HL-60 (cell line): Measurements from ENCODE around the gene ASS1.

Source experiments
- GABPA ChIP-seq: IDR thresholded peaks from 2 replicates; pipeline ENCODE4 v1.6.1; 2012; ENCODE audit warnings: low read depth
- POLR2AphosphoS5 ChIP-seq: IDR thresholded peaks from 2 replicates; pipeline ENCODE4 v1.6.1; 2012; ENCODE audit warnings: low read depth
- SPI1 ChIP-seq: IDR thresholded peaks from 2 replicates; pipeline ENCODE4 v1.6.1; 2012; ENCODE audit warnings: low read depth, mild to moderate bottlenecking, borderline replicate concordance
- TF ChIP-seq, protein P1 (sequence below): IDR thresholded peaks from one replicate; pipeline ENCODE4 v1.5.1; 2011; ENCODE audit warnings: low read length, control low read depth, inconsistent platforms; ENCODE audit not compliant: insufficient read depth
- TF ChIP-seq, protein P2 (sequence below): IDR thresholded peaks from 2 replicates; pipeline ENCODE4 v1.6.1; 2012; ENCODE audit warnings: low read depth; ENCODE audit not compliant: insufficient replicate concordance

GRCh38 chr9:130499804-130500263, 55.1 kb downstream of the ASS1 start:
- TF ChIP-seq, protein P1, sequence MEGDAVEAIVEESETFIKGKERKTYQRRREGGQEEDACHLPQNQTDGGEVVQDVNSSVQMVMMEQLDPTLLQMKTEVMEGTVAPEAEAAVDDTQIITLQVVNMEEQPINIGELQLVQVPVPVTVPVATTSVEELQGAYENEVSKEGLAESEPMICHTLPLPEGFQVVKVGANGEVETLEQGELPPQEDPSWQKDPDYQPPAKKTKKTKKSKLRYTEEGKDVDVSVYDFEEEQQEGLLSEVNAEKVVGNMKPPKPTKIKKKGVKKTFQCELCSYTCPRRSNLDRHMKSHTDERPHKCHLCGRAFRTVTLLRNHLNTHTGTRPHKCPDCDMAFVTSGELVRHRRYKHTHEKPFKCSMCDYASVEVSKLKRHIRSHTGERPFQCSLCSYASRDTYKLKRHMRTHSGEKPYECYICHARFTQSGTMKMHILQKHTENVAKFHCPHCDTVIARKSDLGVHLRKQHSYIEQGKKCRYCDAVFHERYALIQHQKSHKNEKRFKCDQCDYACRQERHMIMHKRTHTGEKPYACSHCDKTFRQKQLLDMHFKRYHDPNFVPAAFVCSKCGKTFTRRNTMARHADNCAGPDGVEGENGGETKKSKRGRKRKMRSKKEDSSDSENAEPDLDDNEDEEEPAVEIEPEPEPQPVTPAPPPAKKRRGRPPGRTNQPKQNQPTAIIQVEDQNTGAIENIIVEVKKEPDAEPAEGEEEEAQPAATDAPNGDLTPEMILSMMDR: no peak
- TF ChIP-seq, protein P2, sequence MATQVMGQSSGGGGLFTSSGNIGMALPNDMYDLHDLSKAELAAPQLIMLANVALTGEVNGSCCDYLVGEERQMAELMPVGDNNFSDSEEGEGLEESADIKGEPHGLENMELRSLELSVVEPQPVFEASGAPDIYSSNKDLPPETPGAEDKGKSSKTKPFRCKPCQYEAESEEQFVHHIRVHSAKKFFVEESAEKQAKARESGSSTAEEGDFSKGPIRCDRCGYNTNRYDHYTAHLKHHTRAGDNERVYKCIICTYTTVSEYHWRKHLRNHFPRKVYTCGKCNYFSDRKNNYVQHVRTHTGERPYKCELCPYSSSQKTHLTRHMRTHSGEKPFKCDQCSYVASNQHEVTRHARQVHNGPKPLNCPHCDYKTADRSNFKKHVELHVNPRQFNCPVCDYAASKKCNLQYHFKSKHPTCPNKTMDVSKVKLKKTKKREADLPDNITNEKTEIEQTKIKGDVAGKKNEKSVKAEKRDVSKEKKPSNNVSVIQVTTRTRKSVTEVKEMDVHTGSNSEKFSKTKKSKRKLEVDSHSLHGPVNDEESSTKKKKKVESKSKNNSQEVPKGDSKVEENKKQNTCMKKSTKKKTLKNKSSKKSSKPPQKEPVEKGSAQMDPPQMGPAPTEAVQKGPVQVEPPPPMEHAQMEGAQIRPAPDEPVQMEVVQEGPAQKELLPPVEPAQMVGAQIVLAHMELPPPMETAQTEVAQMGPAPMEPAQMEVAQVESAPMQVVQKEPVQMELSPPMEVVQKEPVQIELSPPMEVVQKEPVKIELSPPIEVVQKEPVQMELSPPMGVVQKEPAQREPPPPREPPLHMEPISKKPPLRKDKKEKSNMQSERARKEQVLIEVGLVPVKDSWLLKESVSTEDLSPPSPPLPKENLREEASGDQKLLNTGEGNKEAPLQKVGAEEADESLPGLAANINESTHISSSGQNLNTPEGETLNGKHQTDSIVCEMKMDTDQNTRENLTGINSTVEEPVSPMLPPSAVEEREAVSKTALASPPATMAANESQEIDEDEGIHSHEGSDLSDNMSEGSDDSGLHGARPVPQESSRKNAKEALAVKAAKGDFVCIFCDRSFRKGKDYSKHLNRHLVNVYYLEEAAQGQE: no peak
- TF ChIP-seq POLR2AphosphoS5 (no peak), SPI1 (no peak), GABPA (no peak)
